Kidney capillary endothelial cell (primary cell): ENCODE data around the gene NPTXR.
"Not testable (repeated sequence)": the region's sequence is repeated elsewhere in the genome, so short reads cannot be mapped to it uniquely, and the experiment has no call there.

Experiments
- DNase-seq: peaks from one replicate; pipeline ENCODE4 v3.0.0-alpha.2; 2018; ENCODE audit warnings: low spot score

Gene NPTXR

GRCh38 chr22:38830026-38830844, 13.6 kb downstream of the NPTXR start:
- no peak for DNase-seq

GRCh38 chr22:38829485-38829884, 14.3 kb downstream of the NPTXR start:
- DNase-seq: no peak

- DNase-seq: no peak
Observed at GRCh38 chr22:38828616-38829205, 15.1 kb downstream of the NPTXR start.

GRCh38 chr22:38828191-38828590, 15.6 kb downstream of the NPTXR start:
- DNase-seq: no peak

- DNase-seq: no peak
Observed at GRCh38 chr22:38827510-38827909, 16.3 kb downstream of the NPTXR start.

- no peak for DNase-seq
Observed at GRCh38 chr22:38826801-38827200, 17.0 kb downstream of the NPTXR start.

- DNase-seq: no peak
Observed at GRCh38 chr22:38826386-38826785, 17.4 kb downstream of the NPTXR start.

- peak; percentile 62 for DNase-seq
Observed at GRCh38 chr22:38824585-38824984, 19.2 kb downstream of the NPTXR start.

GRCh38 chr22:38823637-38824036, 20.2 kb downstream of the NPTXR start:
- DNase-seq: no peak

- no peak for DNase-seq
Observed at GRCh38 chr22:38823076-38823475, 20.8 kb downstream of the NPTXR start.

GRCh38 chr22:38820020-38820419, 23.8 kb downstream of the NPTXR start:
- no peak for DNase-seq

GRCh38 chr22:38819387-38819940, 24.4 kb downstream of the NPTXR start:
- DNase-seq: no peak

- DNase-seq: no peak
Observed at GRCh38 chr22:38817196-38817595, 26.6 kb downstream of the NPTXR start.

GRCh38 chr22:38815842-38816241, 28.0 kb downstream of the NPTXR start:
- no peak for DNase-seq

- no peak for DNase-seq
Observed at GRCh38 chr22:38811241-38811640, 32.6 kb downstream of the NPTXR start.

- not testable (repeated sequence) for DNase-seq
Observed at GRCh38 chr22:38805041-38805593, 38.7 kb downstream of the NPTXR start.

GRCh38 chr22:38802671-38803121, 41.1 kb downstream of the NPTXR start:
- DNase-seq: no peak

- no peak for DNase-seq
Observed at GRCh38 chr22:38799265-38800002, 44.4 kb downstream of the NPTXR start.

GRCh38 chr22:38798496-38798895, 45.3 kb downstream of the NPTXR start:
- DNase-seq: no peak

GRCh38 chr22:38796262-38796957, 47.4 kb downstream of the NPTXR start:
- DNase-seq: no peak

GRCh38 chr22:38795569-38795968, 48.3 kb downstream of the NPTXR start:
- no peak for DNase-seq
